Embryonic facial prominence (tissue), 1 donor: ENCODE data around the gene KCNC1.

ENCODE experiments used
- DNase-seq: peaks from one replicate; pipeline ENCODE4 v3.0.0-alpha.2; 2016; ENCODE audit errors: extremely low spot score

Gene KCNC1

DNA sequence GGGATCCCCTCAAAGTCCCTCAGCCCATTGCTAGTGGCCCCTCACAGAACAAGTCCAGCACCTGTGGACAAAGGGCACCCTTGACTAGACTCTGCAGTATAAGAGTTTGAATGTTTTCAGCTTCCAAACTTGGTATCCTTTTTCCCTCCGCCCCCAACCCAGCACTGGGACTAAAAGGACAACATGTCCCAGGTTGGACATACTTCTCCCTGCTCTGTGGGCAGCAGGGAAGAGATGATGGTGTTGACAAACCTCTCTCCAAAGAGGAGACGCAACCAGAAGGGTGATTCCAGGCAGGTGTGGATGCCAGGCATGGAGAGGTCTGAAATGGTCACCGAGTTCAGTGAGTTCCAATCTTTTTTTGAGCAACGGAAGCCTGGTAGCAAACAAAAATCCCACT, 19.7 kb upstream of the KCNC1 start:
- DNase-seq, result no peak

- no peak for DNase-seq
These were observed 17.8 kb upstream of the KCNC1 start for GRCh38 chr11:17716807-17717206.

DNA sequence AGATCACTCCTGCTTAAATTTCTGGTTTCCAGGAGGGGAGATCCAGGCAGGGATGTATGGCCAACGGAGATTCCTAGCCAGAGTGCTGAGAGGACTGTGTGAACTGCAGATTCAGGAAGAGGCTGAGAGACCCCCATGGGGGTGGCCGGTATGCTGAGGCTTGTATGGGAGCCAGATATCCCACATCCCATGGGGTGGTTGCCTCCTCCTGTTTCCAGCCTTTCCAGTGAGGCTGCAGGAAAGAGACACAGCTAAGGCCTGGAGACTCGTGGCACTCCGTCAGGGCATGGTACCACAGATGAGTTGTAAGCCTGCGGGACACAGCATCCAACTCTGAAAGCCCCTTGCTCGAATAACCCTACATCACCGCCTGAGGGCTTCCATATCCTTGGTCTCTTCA, 16.6 kb upstream of the KCNC1 start:
- no peak for DNase-seq

- no peak for DNase-seq
These were observed 16.0 kb upstream of the KCNC1 start for GRCh38 chr11:17718510-17718962.

DNA sequence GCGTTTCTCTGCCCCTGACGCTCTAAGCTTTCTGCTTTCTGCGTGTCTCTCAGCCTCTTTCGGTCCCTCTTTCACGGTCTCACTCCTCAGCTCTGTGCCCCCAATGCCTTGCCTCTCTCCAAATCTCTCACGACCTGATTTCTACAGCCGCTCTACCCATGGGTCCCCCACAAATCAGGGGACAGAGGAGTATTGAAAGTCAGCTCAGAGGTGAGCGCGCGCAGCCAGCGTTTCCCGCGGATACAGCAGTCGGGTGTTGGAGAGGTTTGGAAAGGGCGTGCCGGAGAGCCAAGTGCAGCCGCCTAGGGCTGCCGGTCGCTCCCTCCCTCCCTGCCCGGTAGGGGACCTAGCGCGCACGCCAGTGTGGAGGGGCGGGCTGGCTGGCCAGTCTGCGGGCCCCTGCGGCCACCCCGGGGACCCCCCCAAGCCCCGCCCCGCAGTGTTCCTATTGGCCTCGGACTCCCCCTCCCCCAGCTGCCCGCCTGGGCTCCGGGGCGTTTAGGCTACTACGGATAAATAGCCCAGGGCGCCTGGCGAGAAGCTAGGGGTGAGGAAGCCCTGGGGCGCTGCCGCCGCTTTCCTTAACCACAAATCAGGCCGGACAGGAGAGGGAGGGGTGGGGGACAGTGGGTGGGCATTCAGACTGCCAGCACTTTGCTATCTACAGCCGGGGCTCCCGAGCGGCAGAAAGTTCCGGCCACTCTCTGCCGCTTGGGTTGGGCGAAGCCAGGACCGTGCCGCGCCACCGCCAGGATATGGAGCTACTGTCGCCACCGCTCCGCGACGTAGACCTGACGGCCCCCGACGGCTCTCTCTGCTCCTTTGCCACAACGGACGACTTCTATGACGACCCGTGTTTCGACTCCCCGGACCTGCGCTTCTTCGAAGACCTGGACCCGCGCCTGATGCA, 15.3 kb upstream of the KCNC1 start, which contains the start of gene MYOD1:
TSS of gene MYOD1 (plus strand) at position 544 of the 910 bp plus-strand sequence. CDS start at position 756, 212 bp downstream.
- no peak for DNase-seq

- no peak for DNase-seq
These were observed 14.4 kb upstream of the KCNC1 start for GRCh38 chr11:17719938-17720795.

DNA sequence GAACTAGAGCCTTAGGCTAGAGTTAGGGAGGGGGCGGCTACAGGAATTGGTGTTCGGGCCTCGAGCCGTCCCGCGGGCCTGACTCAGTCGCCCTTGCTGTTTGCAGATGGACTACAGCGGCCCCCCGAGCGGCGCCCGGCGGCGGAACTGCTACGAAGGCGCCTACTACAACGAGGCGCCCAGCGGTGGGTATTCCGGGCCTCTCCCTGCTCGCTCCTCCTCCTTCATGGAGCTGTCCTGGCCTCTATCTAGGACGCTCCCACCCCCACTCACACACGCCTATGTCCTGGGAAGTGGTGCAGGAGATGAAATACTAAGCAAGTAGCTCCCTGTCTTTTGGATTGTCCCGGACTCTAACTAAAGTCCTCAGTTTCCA, 13.8 kb upstream of the KCNC1 start:
- DNase-seq, result no peak

DNA sequence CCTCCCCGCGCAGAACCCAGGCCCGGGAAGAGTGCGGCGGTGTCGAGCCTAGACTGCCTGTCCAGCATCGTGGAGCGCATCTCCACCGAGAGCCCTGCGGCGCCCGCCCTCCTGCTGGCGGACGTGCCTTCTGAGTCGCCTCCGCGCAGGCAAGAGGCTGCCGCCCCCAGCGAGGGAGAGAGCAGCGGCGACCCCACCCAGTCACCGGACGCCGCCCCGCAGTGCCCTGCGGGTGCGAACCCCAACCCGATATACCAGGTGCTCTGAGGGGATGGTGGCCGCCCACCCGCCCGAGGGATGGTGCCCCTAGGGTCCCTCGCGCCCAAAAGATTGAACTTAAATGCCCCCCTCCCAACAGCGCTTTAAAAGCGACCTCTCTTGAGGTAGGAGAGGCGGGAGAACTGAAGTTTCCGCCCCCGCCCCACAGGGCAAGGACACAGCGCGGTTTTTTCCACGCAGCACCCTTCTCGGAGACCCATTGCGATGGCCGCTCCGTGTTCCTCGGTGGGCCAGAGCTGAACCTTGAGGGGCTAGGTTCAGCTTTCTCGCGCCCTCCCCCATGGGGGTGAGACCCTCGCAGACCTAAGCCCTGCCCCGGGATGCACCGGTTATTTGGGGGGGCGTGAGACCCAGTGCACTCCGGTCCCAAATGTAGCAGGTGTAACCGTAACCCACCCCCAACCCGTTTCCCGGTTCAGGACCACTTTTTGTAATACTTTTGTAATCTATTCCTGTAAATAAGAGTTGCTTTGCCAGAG, 13.2 kb upstream of the KCNC1 start:
- no peak for DNase-seq

DNA sequence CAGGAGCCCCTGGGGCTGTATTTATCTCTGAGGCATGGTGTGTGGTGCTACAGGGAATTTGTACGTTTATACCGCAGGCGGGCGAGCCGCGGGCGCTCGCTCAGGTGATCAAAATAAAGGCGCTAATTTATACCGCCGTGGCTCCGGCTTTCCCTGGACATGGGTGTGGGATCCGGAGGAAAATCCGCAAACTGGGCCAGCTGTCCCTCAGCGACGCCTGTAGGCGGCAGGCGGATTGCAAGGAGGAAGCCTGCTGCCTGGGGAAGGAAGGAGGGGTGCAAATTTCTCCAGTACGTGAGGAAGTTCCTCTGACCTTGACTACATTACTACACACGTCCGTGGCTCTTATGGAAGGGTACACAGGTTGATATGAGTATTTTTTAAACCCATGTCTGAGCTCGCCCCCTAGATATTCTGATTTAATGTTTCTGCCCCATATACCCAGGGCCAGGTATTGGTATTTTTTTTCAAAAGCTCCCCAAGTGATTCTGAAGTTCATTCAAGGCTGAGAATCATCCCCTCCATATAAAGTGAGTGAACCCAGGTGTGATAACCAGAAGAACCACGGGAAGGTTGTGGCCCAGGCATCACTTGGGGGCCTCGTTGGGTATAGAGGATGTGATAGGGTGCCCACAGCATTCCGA, 12.5 kb upstream of the KCNC1 start:
- DNase-seq, result no peak

GRCh38 chr11:17724020-17724908, 10.3 kb upstream of the KCNC1 start:
- no peak for DNase-seq

DNA sequence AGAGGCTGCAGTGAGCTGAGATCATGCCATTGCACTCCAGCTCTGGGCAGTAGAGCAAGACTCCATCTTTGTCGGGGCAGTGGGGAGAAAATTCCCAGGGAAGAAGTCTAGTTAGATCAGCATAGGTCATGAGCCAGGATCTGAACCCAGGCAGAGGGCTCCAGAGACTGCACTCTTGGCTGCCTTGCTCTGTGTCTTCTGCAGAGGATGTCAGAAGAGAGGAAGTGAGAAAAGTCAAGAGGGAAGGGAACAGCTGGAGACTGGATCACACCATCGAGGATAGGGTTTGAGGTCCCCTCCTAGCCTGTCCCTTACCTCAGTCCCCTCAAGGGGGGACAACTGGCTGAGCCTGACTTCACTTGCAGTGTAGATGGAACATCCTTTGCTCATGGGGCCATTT, 9.4 kb upstream of the KCNC1 start:
- DNase-seq, result no peak

- DNase-seq, result no peak
These were observed 4.4 kb upstream of the KCNC1 start for GRCh38 chr11:17730137-17730536.

DNA sequence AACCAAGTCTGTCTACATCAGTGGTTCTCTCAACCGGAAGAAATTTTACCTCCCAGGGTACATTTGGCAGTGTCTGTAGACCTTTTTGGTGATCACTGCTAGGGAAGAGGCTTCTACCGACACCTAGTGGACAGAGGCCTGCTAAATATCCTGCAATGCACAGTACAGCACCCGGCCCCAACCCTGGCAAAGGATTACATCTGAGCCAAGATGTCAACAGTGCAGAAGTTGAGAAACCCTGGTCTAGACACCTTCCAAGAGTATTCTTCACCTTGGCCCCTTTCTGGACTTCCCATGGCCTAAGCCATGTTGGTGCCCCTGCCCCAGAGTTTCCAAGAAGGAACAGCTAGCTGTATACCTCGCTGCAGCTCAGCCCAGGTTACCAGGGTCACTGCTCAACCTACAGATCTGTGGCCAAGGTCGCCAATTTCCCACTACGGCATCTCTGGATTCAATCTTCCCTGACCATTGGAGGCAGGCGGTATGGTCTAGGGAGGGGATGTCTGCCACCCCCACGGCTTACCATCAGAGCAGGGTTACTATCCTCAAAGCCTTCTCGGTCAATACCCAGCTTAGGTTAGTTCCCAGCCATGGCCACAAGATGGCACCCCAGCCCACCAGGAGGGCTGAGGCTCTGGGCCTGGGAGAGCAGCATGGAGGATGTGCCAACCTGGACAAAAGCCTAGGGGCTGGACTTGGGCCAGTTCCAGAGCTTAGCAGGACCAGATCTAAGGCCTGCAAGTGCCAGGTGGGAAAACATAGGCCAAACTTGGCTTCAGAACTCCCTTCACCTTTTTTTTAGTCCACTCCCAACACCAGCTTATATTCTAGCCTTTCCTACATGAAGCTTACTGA, 3.7 kb upstream of the KCNC1 start:
- DNase-seq, result peak; percentile 40

GRCh38 chr11:17733261-17733660, 1.3 kb upstream of the KCNC1 start:
- no peak for DNase-seq

- DNase-seq, result peak; percentile 38
These were observed 621 bp downstream of the KCNC1 start for GRCh38 chr11:17734986-17735817.

GRCh38 chr11:17735818-17736578, 1.4 kb downstream of the KCNC1 start:
- no peak for DNase-seq

- no peak for DNase-seq
These were observed 2.0 kb downstream of the KCNC1 start for GRCh38 chr11:17736579-17736893.
